Measurements from ENCODE around the gene KIF11. TPM values are rescaled to one million over a fixed set of nuclear protein-coding genes. Genes with fewer than 3 reads are reported as not detected.

Gene KIF11
- total RNA-seq, 6 donors from 2014 or later: under 0.01 to 2.4 (median 1.6) TPM

DNA sequence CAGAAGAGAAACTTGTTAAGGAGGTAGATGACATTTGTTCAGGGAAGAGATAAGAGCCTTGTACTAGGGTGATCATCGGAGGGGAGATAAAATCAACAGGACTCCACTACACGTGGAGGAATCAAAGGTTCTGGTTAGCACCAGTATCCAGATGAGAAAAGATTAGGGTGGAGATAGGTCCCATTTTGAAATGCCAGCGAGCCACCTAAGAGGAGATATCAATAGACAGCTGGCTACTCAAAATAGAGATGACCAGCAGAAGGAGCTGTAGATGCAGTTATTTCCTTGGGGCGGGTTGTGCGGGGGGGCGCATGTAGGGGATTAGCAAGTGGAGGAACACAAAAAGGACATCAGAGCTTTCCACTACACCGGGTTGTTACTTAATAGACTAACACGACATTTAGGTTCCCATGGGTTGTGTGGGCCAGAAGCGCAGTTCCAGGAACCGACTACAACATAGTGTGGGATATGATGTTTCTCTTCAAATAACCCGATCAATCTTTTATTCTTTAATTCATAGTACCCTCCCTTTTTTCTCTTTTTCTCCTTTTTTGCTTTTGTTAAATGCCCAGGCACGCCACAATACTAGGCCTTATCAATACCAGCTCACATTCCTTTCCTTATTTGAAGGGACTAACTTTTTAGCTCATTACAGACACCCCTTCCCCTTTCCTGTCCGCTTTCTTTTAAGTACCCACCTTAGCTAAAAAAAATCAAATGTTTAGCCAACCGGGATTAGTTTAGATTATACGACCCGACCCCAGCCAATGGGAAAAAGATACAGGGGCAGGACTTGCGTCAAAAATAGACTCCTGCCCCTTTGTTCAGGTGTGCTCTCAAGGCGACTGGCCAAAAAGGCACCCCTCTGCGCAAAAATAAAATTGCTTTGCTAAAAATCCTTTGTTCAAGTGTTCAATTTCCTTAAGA lies 2.0 kb upstream of the KIF11 start:
- WGBS, 2 donors: 42 to 54% methylated on average over 19 of the region's 19 CpGs
- DNase-seq (peak in 1 of 2 donors; percentile 23), ATAC-seq (ENCODE audit: low FRiP score in 2 of 2) (peak in 1 of 2 donors; percentile 20)
- no peak for TF ChIP-seq CTCF (IDR thresholded peaks at IDR 0.05)
- no peak for TF ChIP-seq POLR2A (IDR thresholded peaks at IDR 0.05)
- no peak for TF ChIP-seq POLR2AphosphoS5 (IDR thresholded peaks at IDR 0.05)
- Histone ChIP-seq H3K9me3 (no peaks in the 10 kb centered on the region), H3K27ac (peak overlapping the region; percentile 90 to 95 (median 92)), H3K36me3 (no peaks in the 10 kb centered on the region), H3K4me1 (peaks cover 13 to 26% (median 19%) of the 10 kb centered on the region in 4 donors), H3K4me3 (peak overlapping the region in 3 of 4 donors; percentile 77 to 95 (median 83)), H3K27me3 (no peaks in the 10 kb centered on the region)

DNA sequence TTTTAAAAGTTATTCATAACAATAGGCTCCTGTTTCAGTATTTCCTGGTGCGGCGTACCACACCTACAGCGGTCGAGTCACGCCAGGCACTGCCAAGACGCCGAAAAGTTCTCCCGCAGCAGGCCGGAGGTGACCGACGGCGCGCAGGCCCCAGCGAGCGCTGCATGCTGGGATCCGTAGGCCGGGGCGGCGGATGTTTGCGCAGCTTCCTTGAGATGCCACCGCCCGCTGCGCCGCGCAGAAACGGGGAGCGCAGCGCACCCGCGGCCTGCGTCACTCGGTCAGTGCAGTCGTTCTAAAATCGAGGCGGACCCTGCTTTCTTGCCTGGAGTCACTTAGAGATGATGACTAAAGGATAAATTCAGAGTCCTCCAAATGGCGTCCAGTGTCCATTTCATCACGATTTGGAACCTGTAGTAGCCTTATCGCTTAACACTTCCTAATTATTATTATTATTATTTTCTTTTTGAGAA lies 1.3 kb upstream of the KIF11 start:
- DNase-seq (peak; percentile 96 to 97), ATAC-seq (ENCODE audit: low FRiP score in 2 of 2) (peak; percentile 96)
- Histone ChIP-seq H3K4me3 (peak overlapping the region; percentile 44 to 95 (median 80)), H3K27ac (peak overlapping the region; percentile 90 to 95 (median 92)), H3K9me3 (no peaks in the 10 kb centered on the region), H3K4me1 (peaks cover 13 to 26% (median 19%) of the 10 kb centered on the region in 4 donors), H3K27me3 (no peaks in the 10 kb centered on the region), H3K36me3 (no peaks in the 10 kb centered on the region)
- TF ChIP-seq POLR2AphosphoS5 (IDR thresholded peaks at IDR 0.05) (peak; percentile 80 to 94), EP300 (IDR thresholded peaks at IDR 0.05) (peak in 1 of 4 donors; percentile 43), POLR2A (IDR thresholded peaks at IDR 0.05) (peak in 3 of 4 donors; percentile 49 to 93 (median 88)), CTCF (IDR thresholded peaks at IDR 0.05) (peak in 3 of 6 experiments; percentile 24 to 53 (median 27))
- WGBS, 2 donors: 1 to 2% methylated on average over 16 to 38 of the region's 38 CpGs

GRCh38 chr10:92593619-92594588 lies 974 bp downstream of the KIF11 start:
- H3K9me3 ChIP-seq: no peaks in the 10 kb centered on the region
- peaks cover 13 to 26% (median 19%) of the 10 kb centered on the region in 4 donors for H3K4me1 ChIP-seq
- no peaks in the 10 kb centered on the region for H3K27me3 ChIP-seq
- TF ChIP-seq CTCF (IDR thresholded peaks at IDR 0.05) (no peak), POLR2A (IDR thresholded peaks at IDR 0.05) (no peak), POLR2AphosphoS5 (IDR thresholded peaks at IDR 0.05) (no peak), EP300 (IDR thresholded peaks at IDR 0.05) (no peak)
- no peaks in the 10 kb centered on the region for H3K36me3 ChIP-seq
- 13 to 14% methylated on average over 9 of the region's 9 CpGs for WGBS, 2 donors
- DNase-seq (no peak), ATAC-seq (ENCODE audit: low FRiP score in 2 of 2) (no peak)
- peak overlapping the region in 1 of 4 donors; percentile 90 for H3K27ac ChIP-seq
- peak overlapping the region in 3 of 4 donors; percentile 77 to 95 (median 83) for H3K4me3 ChIP-seq

- ATAC-seq (ENCODE audit: low FRiP score in 2 of 2): no peak
- Histone ChIP-seq H3K27ac (no peak overlapping the region), H3K9me3 (no peaks in the 10 kb centered on the region), H3K4me1 (peaks cover 13 to 26% (median 19%) of the 10 kb centered on the region in 4 donors), H3K4me3 (no peak overlapping the region), H3K36me3 (no peaks in the 10 kb centered on the region), H3K27me3 (no peaks in the 10 kb centered on the region)
- DNase-seq: no peak
- TF ChIP-seq CTCF (IDR thresholded peaks at IDR 0.05) (no peak), POLR2AphosphoS5 (IDR thresholded peaks at IDR 0.05) (no peak), POLR2A (IDR thresholded peaks at IDR 0.05) (no peak), EP300 (IDR thresholded peaks at IDR 0.05) (no peak)
- WGBS, 2 donors: 89 to 91% methylated on average over 2 of the region's 2 CpGs
These were observed 2.6 kb downstream of the KIF11 start for GRCh38 chr10:92595505-92595904.

All from upper lobe of left lung (tissue), 6 donors.